ENCODE measurements around the gene LPAR3. TPM values are rescaled to one million over a fixed set of nuclear protein-coding genes. Genes with fewer than 3 reads are reported as not detected.

The LPAR3 gene
- total and polyA plus RNA-seq, 2 of the 13 experiments (the other 11 are each of a cell fraction or from before 2014, with no cell fraction given): not detected

- FAIRE-seq: no peak
- no peaks in the 10 kb centered on the region for H3K79me2 ChIP-seq (ENCODE audit: insufficient read depth, low read length)
- no peaks in the 10 kb centered on the region for H3K27me3 ChIP-seq (ENCODE audit: control insufficient read depth in 1 of 2, insufficient read depth in 2 of 2, low read length in 2 of 2)
- TF ChIP-seq ZNF501 (CRISPR knock-in tag; IDR thresholded peaks at IDR 0.05) (no peak), ZNF703 (CRISPR knock-in tag; IDR thresholded peaks at IDR 0.05; ENCODE audit: borderline replicate concordance) (no peak), NR2F2 (IDR thresholded peaks at IDR 0.05; ENCODE audit: borderline replicate concordance, low read depth) (no peak), MXD4 (CRISPR knock-in tag; IDR thresholded peaks at IDR 0.05) (no peak), ZBTB49 (CRISPR knock-in tag; IDR thresholded peaks at IDR 0.05; ENCODE audit: borderline replicate concordance) (no peak), ZNF891 (CRISPR knock-in tag; IDR thresholded peaks at IDR 0.05) (no peak), ZNF710 (CRISPR knock-in tag; IDR thresholded peaks at IDR 0.05; ENCODE audit: borderline replicate concordance) (no peak), SMAD9 (CRISPR knock-in tag; IDR thresholded peaks at IDR 0.05) (no peak), SATB2 (CRISPR knock-in tag; IDR thresholded peaks at IDR 0.05) (no peak), BCL3 (CRISPR knock-in tag; IDR thresholded peaks at IDR 0.05) (no peak), ZFYVE20 (CRISPR knock-in tag; IDR thresholded peaks at IDR 0.05; ENCODE audit: borderline replicate concordance, low read depth) (no peak), MAZ (IDR thresholded peaks at IDR 0.05; ENCODE audit: borderline replicate concordance, low read depth, low read length) (no peak), MAZ (CRISPR knock-in tag; IDR thresholded peaks at IDR 0.05; ENCODE audit: low read depth) (no peak), ZNF24 (IDR thresholded peaks at IDR 0.05) (no peak), FOXO4 (CRISPR knock-in tag; conservative IDR thresholded peaks at IDR 0.05) (no peak)
- ATAC-seq: no peak
- no peaks in the 10 kb centered on the region for H3K9me3 ChIP-seq (ENCODE audit: low read length)
- ChIA-PET POLR2A (no interaction called here), CTCF (ENCODE audit: low intra/inter-chr PET ratio, low total read pairs) (no interaction called here)
- H3K27ac ChIP-seq (ENCODE audit: extremely low read length, insufficient read depth, low read length): no peak overlapping the region
- no peak for DNase-seq (ENCODE audit: low spot score)
- H3K4me1 ChIP-seq (ENCODE audit: insufficient read depth, low read length): no peaks in the 10 kb centered on the region
- in situ Hi-C loops (cut with HindIII; ENCODE audit: extremely low pct_ligation_motif_present, low pct_unique_long_range_greater_than_20kb) (no loop called here), intact Hi-C loops (cut with micrococcal nuclease; ENCODE audit: unreplicated experiment) (no loop called here)
- no peak overlapping the region for H3K9ac ChIP-seq (ENCODE audit: insufficient read depth, low read depth, low read length)
- H3K4me3 ChIP-seq (replicated peaks in 1 of 3; ENCODE audit: insufficient read depth in 1 of 3, low read depth in 2 of 3, low read length in 3 of 3): no peak overlapping the region
- H3K36me3 ChIP-seq (replicated peaks in 1 of 2; ENCODE audit: control insufficient read depth in 1 of 2, insufficient read depth in 2 of 2, low read length in 2 of 2): no peaks in the 10 kb centered on the region
- 18% methylated on average over 1 of the region's 1 CpG for WGBS (ENCODE audit: low lambda C conversion rate)
- no peak overlapping the region for H2AFZ ChIP-seq (ENCODE audit: low read length)
- H4K20me1 ChIP-seq (ENCODE audit: insufficient read depth, low read length): no peaks in the 10 kb centered on the region
- no TSS peak for BruUV-seq (replicated peaks)
- H3K4me2 ChIP-seq (ENCODE audit: low read depth, low read length): no peak overlapping the region
Observed at GRCh38 chr1:84802567-84803232, 90.3 kb downstream of the LPAR3 start.

Data from HepG2 (cell line).